ENCODE results near the gene PKP1. TPM values are rescaled to one million over a fixed set of nuclear protein-coding genes. Genes with fewer than 3 reads are reported as not detected.
A peak's percentile ranks its signal among the peaks of the same experiment; 100 is the strongest.
"Not testable (repeated sequence)": the region's sequence is repeated elsewhere in the genome, so short reads cannot be mapped to it uniquely, and the experiment has no call there.

Gene PKP1
- total RNA-seq, 2 donors from 2014 or later = 2.3 TPM; not detected in 1

DNA sequence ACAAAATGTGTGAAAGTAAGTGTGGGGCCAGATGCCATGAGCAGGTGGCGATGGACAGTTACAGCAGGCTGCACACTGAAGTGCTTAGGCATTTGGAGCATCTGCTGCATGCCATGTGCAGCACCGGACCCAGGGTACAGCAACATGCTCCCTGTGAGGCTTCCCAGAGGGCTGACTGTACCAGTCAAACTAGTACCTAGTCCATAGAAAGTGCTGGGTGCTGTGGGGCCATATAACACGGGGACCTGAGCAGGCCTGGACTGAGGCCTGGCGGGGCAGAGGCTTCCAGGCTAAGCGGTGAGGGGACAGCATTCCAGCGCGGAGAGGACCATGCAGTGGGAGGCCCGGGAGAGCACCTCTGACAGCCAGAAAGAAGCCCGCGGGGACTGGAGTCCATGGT is 29.9 kb upstream of the PKP1 start:
- no peaks in the 10 kb centered on the region for H3K27me3 ChIP-seq

GRCh38 chr1:201253906-201254624 is 29.2 kb upstream of the PKP1 start:
- no peaks in the 10 kb centered on the region for H3K4me1 ChIP-seq
- no peak overlapping the region for H3K27ac ChIP-seq
- TF ChIP-seq, protein P1, sequence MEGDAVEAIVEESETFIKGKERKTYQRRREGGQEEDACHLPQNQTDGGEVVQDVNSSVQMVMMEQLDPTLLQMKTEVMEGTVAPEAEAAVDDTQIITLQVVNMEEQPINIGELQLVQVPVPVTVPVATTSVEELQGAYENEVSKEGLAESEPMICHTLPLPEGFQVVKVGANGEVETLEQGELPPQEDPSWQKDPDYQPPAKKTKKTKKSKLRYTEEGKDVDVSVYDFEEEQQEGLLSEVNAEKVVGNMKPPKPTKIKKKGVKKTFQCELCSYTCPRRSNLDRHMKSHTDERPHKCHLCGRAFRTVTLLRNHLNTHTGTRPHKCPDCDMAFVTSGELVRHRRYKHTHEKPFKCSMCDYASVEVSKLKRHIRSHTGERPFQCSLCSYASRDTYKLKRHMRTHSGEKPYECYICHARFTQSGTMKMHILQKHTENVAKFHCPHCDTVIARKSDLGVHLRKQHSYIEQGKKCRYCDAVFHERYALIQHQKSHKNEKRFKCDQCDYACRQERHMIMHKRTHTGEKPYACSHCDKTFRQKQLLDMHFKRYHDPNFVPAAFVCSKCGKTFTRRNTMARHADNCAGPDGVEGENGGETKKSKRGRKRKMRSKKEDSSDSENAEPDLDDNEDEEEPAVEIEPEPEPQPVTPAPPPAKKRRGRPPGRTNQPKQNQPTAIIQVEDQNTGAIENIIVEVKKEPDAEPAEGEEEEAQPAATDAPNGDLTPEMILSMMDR (IDR thresholded peaks at IDR 0.05) = no peak
- no peak overlapping the region for H3K4me3 ChIP-seq
- H3K36me3 ChIP-seq = no peaks in the 10 kb centered on the region
- H3K9me3 ChIP-seq = no peaks in the 10 kb centered on the region
- no peaks in the 10 kb centered on the region for H3K27me3 ChIP-seq
- DNase-seq (ENCODE audit: low spot score) = peak; percentile 26

More for the DNA sequence above, 29.9 kb upstream of the PKP1 start:
- Histone ChIP-seq H3K36me3 (no peaks in the 10 kb centered on the region), H3K4me1 (no peaks in the 10 kb centered on the region), H3K4me3 (no peak overlapping the region), H3K27ac (no peak overlapping the region), H3K9me3 (no peaks in the 10 kb centered on the region)
- peak; percentile 13 for DNase-seq (ENCODE audit: low spot score)
- TF ChIP-seq, protein P1 (IDR thresholded peaks at IDR 0.05) = no peak

- Histone ChIP-seq H3K27me3 (no peaks in the 10 kb centered on the region), H3K4me1 (peaks cover 0 to 7% of the 10 kb centered on the region in 2 donors), H3K27ac (no peak overlapping the region), H3K9me3 (no peaks in the 10 kb centered on the region), H3K36me3 (no peaks in the 10 kb centered on the region), H3K4me3 (no peak overlapping the region)
- peak; percentile 21 for DNase-seq (ENCODE audit: low spot score)
- TF ChIP-seq, protein P1 (IDR thresholded peaks at IDR 0.05) = peak; percentile 97 to 98
Observed at GRCh38 chr1:201254625-201255478, 28.5 kb upstream of the PKP1 start.

- Histone ChIP-seq H3K27me3 (no peaks in the 10 kb centered on the region), H3K36me3 (no peaks in the 10 kb centered on the region), H3K4me3 (no peak overlapping the region), H3K27ac (no peak overlapping the region), H3K9me3 (no peaks in the 10 kb centered on the region), H3K4me1 (peaks cover 0 to 15% of the 10 kb centered on the region in 2 donors)
- TF ChIP-seq, protein P1 (IDR thresholded peaks at IDR 0.05) = no peak
- no peak for DNase-seq (ENCODE audit: low spot score)
Observed at GRCh38 chr1:201255479-201256362, 27.6 kb upstream of the PKP1 start.

DNA sequence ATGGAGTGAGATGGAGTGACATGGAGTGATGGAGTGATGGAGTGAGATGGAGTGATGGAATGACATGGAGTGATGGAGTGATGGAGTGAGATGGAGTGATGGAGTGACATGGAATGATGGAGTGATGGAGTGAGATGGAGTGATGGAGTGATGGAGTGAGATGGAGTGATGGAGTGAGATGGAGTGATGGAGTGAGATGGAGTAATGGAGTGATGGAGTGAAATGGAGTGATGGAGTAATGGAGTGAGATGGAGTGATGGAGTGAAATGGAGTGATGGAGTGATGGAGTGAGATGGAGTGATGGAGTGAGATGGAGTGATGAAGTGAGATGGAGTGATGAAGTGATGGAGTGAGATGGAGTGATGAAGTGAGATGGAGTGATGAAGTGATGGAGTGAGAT is 25.2 kb upstream of the PKP1 start:
- not testable (repeated sequence) for H3K27me3 ChIP-seq; H3K9me3 ChIP-seq; H3K27ac ChIP-seq; H3K4me3 ChIP-seq; DNase-seq (ENCODE audit: low spot score); H3K36me3 ChIP-seq
- H3K4me1 ChIP-seq = peaks cover 0 to 15% of the 10 kb centered on the region in 2 donors
